ENCODE data around the gene NBDY.

The NBDY gene

GRCh38 chrX:56785442-56785841 is 56.4 kb downstream of the NBDY start:
- no peak for DNase-seq (ENCODE audit: low read depth)

GRCh38 chrX:56786889-56787733 is 58.1 kb downstream of the NBDY start:
- no peak for DNase-seq (ENCODE audit: low read depth)

GRCh38 chrX:56787734-56788152 is 58.7 kb downstream of the NBDY start:
- DNase-seq (ENCODE audit: low read depth): no peak

GRCh38 chrX:56788229-56788628 is 59.2 kb downstream of the NBDY start:
- no peak for DNase-seq (ENCODE audit: low read depth)

- DNase-seq (ENCODE audit: low read depth): no peak
Observed at GRCh38 chrX:56788717-56789122, 59.7 kb downstream of the NBDY start.

- DNase-seq (ENCODE audit: low read depth): no peak
Observed at GRCh38 chrX:56789518-56790070, 60.6 kb downstream of the NBDY start.

- no peak for DNase-seq (ENCODE audit: low read depth)
Observed at GRCh38 chrX:56790778-56791177, 61.7 kb downstream of the NBDY start.

GRCh38 chrX:56791456-56791855 is 62.4 kb downstream of the NBDY start:
- DNase-seq (ENCODE audit: low read depth): no peak

GRCh38 chrX:56792270-56793111 is 63.4 kb downstream of the NBDY start:
- DNase-seq (ENCODE audit: low read depth): no peak

GRCh38 chrX:56793112-56793430 is 64.0 kb downstream of the NBDY start:
- no peak for DNase-seq (ENCODE audit: low read depth)

GRCh38 chrX:56793521-56794320 is 64.7 kb downstream of the NBDY start:
- DNase-seq (ENCODE audit: low read depth): no peak

GRCh38 chrX:56794404-56795230 is 65.6 kb downstream of the NBDY start:
- no peak for DNase-seq (ENCODE audit: low read depth)

- DNase-seq (ENCODE audit: low read depth): no peak
Observed at GRCh38 chrX:56795309-56795868, 66.3 kb downstream of the NBDY start.

- DNase-seq (ENCODE audit: low read depth): no peak
Observed at GRCh38 chrX:56796641-56797395, 67.8 kb downstream of the NBDY start.

- no peak for DNase-seq (ENCODE audit: low read depth)
Observed at GRCh38 chrX:56797574-56798338, 68.7 kb downstream of the NBDY start.

- DNase-seq (ENCODE audit: low read depth): no peak
Observed at GRCh38 chrX:56798339-56798711, 69.3 kb downstream of the NBDY start.

GRCh38 chrX:56798866-56799758 is 70.1 kb downstream of the NBDY start:
- no peak for DNase-seq (ENCODE audit: low read depth)

- DNase-seq (ENCODE audit: low read depth): no peak
Observed at GRCh38 chrX:56800307-56800706, 71.3 kb downstream of the NBDY start.

Data from stimulated activated CD8-positive, alpha-beta memory T cell treated with anti-CD3 and anti-CD28 coated beads, Interleukin-15, amount 100 ng/mL, for 24 hours (primary cell).